Trophoblast cell (in vitro differentiated cells and primary cell): Measurements from ENCODE around the gene GYS2.

Source experiments
- DNase-seq, 2 donors: peaks; one replicate each; pipeline ENCODE4 v3.0.0-alpha.2; 2016
- H2AFZ ChIP-seq: 2 replicates; pipeline ENCODE4 v1.6.1; 2013; ENCODE audit warnings: low read length, moderate library complexity, mild to moderate bottlenecking; ENCODE audit not compliant: insufficient read depth, poor library complexity
- H2AK5ac ChIP-seq: 2 replicates; pipeline ENCODE4 v1.6.1; 2013; ENCODE audit warnings: mild to moderate bottlenecking, low read length
- H2BK120ac ChIP-seq: 2 replicates; pipeline ENCODE4 v1.6.1; 2013; ENCODE audit warnings: low read length, mild to moderate bottlenecking, moderate library complexity; ENCODE audit not compliant: insufficient read depth, poor library complexity
- H2BK12ac ChIP-seq: 2 replicates; pipeline ENCODE4 v1.6.1; 2013; ENCODE audit warnings: mild to moderate bottlenecking, low read length, moderate library complexity
- H2BK5ac ChIP-seq: 2 replicates; pipeline ENCODE4 v1.6.1; 2013; ENCODE audit warnings: low read length, low read depth, moderate library complexity, mild to moderate bottlenecking; ENCODE audit not compliant: poor library complexity
- H3K14ac ChIP-seq: 2 replicates; pipeline ENCODE4 v1.6.1; 2013; ENCODE audit warnings: mild to moderate bottlenecking, low read length
- H3K18ac ChIP-seq: 2 replicates; pipeline ENCODE4 v1.6.1; 2013; ENCODE audit warnings: mild to moderate bottlenecking, low read length
- H3K23ac ChIP-seq: 2 replicates; pipeline ENCODE4 v1.6.1; 2013; ENCODE audit warnings: low read length
- H3K27ac ChIP-seq: 2 replicates; pipeline ENCODE4 v1.5.1; 2013; ENCODE audit warnings: low read depth, mild to moderate bottlenecking, inconsistent platforms, low read length, moderate library complexity
- H3K27me3 ChIP-seq: 2 replicates; pipeline ENCODE4 v1.6.1; 2013; ENCODE audit warnings: inconsistent platforms, mild to moderate bottlenecking, low read length, moderate library complexity; ENCODE audit not compliant: insufficient read depth
- H3K36me3 ChIP-seq, 2 experiments: 1 replicate in 1 of 2; 2 replicates in 1 of 2; pipeline ENCODE4 v1.6.1; 2013; ENCODE audit warnings: low read length in 2 of 2, mild to moderate bottlenecking in 2 of 2, moderate library complexity in 1 of 2; ENCODE audit not compliant: insufficient read depth in 2 of 2, control insufficient read depth in 1 of 2
- H3K4ac ChIP-seq: 2 replicates; pipeline ENCODE4 v1.6.1; 2013; ENCODE audit warnings: low read depth, mild to moderate bottlenecking, low read length, moderate library complexity
- H3K4me1 ChIP-seq, 2 experiments: 1 replicate in 1 of 2; 2 replicates in 1 of 2; pipeline ENCODE4 v1.6.1; 2013; ENCODE audit warnings: low read length in 2 of 2, mild to moderate bottlenecking in 2 of 2, moderate library complexity in 1 of 2; ENCODE audit not compliant: insufficient read depth in 2 of 2, control insufficient read depth in 1 of 2
- H3K4me2 ChIP-seq: 2 replicates; pipeline ENCODE4 v1.6.1; 2013; ENCODE audit warnings: inconsistent platforms, mild to moderate bottlenecking, low read length, moderate library complexity
- H3K4me3 ChIP-seq: 2 replicates; pipeline ENCODE4 v1.5.1; 2013; ENCODE audit warnings: mild to moderate bottlenecking, low read depth, low read length, inconsistent platforms
- H3K79me1 ChIP-seq: one replicate; pipeline ENCODE4 v1.6.1; 2013; ENCODE audit warnings: low read length
- H3K79me2 ChIP-seq: 2 replicates; pipeline ENCODE4 v1.6.1; 2013; ENCODE audit warnings: low read length, mild to moderate bottlenecking; ENCODE audit not compliant: control insufficient read depth, insufficient read depth, poor library complexity
- H3K9ac ChIP-seq: 2 replicates; pipeline ENCODE4 v1.6.1; 2013; ENCODE audit warnings: mild to moderate bottlenecking, low read length
- H3K9me3 ChIP-seq: 2 replicates; pipeline ENCODE4 v1.6.1; 2013; ENCODE audit warnings: low read depth, mild to moderate bottlenecking, control low read depth, inconsistent platforms, low read length; ENCODE audit not compliant: insufficient read depth
- H4K12ac ChIP-seq: 2 replicates; pipeline ENCODE4 v1.6.1; 2013; ENCODE audit warnings: low read depth, mild to moderate bottlenecking, low read length, moderate library complexity
- H4K8ac ChIP-seq: 2 replicates; pipeline ENCODE4 v1.6.1; 2013; ENCODE audit warnings: low read depth, mild to moderate bottlenecking, low read length, moderate library complexity
- H4K91ac ChIP-seq: one replicate; pipeline ENCODE4 v1.6.1; 2013; ENCODE audit warnings: low read depth, mild to moderate bottlenecking, low read length, moderate library complexity
- WGBS: extraction: QIAGEN DNeasy Blood & Tissue Kit; methylation state at CpG from one replicate; pipeline ENCODE4 v1.1.7; 2013; ENCODE audit warnings: missing lambda C conversion rate; ENCODE audit not compliant: insufficient read length, insufficient coverage; ENCODE audit errors: extremely low coverage; 5-methylcytosine and 5-hydroxymethylcytosine counted together

The GYS2 gene

GRCh38 chr12:21631367-21631766, 26.7 kb upstream of the GYS2 start:
- no peak overlapping the region for H2BK5ac ChIP-seq
- H3K36me3 ChIP-seq: peaks cover 8 to 10% of the 10 kb centered on the region in 2 experiments
- H3K9me3 ChIP-seq: no peaks in the 10 kb centered on the region
- H3K27me3 ChIP-seq: no peaks in the 10 kb centered on the region
- H3K18ac ChIP-seq: no peak overlapping the region
- no peak overlapping the region for H3K4me2 ChIP-seq
- H3K4me3 ChIP-seq: no peak overlapping the region
- no peak for DNase-seq
- H4K8ac ChIP-seq: no peak overlapping the region
- H2AK5ac ChIP-seq: no peak overlapping the region
- H2AFZ ChIP-seq: no peak overlapping the region
- H2BK12ac ChIP-seq: no peak overlapping the region
- H2BK120ac ChIP-seq: no peak overlapping the region
- no peak overlapping the region for H4K12ac ChIP-seq
- no peak overlapping the region for H3K4ac ChIP-seq
- H3K79me1 ChIP-seq: no peaks in the 10 kb centered on the region
- no peaks in the 10 kb centered on the region for H3K4me1 ChIP-seq
- no peak overlapping the region for H3K14ac ChIP-seq
- no peak overlapping the region for H3K27ac ChIP-seq
- WGBS: no CpG with 5 or more reads among the region's 2 CpGs
- H3K9ac ChIP-seq: no peak overlapping the region
- H4K91ac ChIP-seq: no peak overlapping the region
- no peaks in the 10 kb centered on the region for H3K79me2 ChIP-seq
- H3K23ac ChIP-seq: no peak overlapping the region

- Histone ChIP-seq H3K4me1 (no peaks in the 10 kb centered on the region), H4K8ac (no peak overlapping the region), H3K9me3 (no peaks in the 10 kb centered on the region), H3K4me2 (no peak overlapping the region), H4K91ac (no peak overlapping the region), H4K12ac (no peak overlapping the region), H3K27ac (no peak overlapping the region), H2BK5ac (no peak overlapping the region), H3K4me3 (no peak overlapping the region), H2AFZ (no peak overlapping the region), H3K9ac (no peak overlapping the region), H2AK5ac (no peak overlapping the region), H3K23ac (no peak overlapping the region), H3K27me3 (no peaks in the 10 kb centered on the region), H3K36me3 (peaks cover 0 to 2% of the 10 kb centered on the region in 2 experiments), H2BK120ac (no peak overlapping the region), H3K79me2 (no peaks in the 10 kb centered on the region), H2BK12ac (no peak overlapping the region), H3K14ac (no peak overlapping the region), H3K4ac (no peak overlapping the region), H3K79me1 (no peaks in the 10 kb centered on the region), H3K18ac (no peak overlapping the region)
- no peak for DNase-seq
- no CpG with 5 or more reads among the region's 2 CpGs for WGBS
Measured at GRCh38 chr12:21627924-21628323, 23.3 kb upstream of the GYS2 start.

- Histone ChIP-seq H3K4ac (no peak overlapping the region), H3K9me3 (no peaks in the 10 kb centered on the region), H3K79me1 (no peaks in the 10 kb centered on the region), H3K27ac (no peak overlapping the region), H2AK5ac (no peak overlapping the region), H2BK12ac (no peak overlapping the region), H2BK120ac (no peak overlapping the region), H4K12ac (no peak overlapping the region), H4K91ac (no peak overlapping the region), H3K4me1 (no peaks in the 10 kb centered on the region), H2BK5ac (no peak overlapping the region), H3K27me3 (no peaks in the 10 kb centered on the region), H2AFZ (no peak overlapping the region), H3K4me2 (no peak overlapping the region), H3K18ac (no peak overlapping the region), H3K36me3 (no peaks in the 10 kb centered on the region), H4K8ac (no peak overlapping the region), H3K79me2 (no peaks in the 10 kb centered on the region), H3K23ac (no peak overlapping the region), H3K4me3 (no peak overlapping the region), H3K9ac (no peak overlapping the region), H3K14ac (no peak overlapping the region)
- DNase-seq: no peak
Measured at GRCh38 chr12:21618566-21618965, 13.9 kb upstream of the GYS2 start.

- no peak overlapping the region for H3K9ac ChIP-seq
- H2BK12ac ChIP-seq: no peak overlapping the region
- H3K14ac ChIP-seq: no peak overlapping the region
- H3K4me2 ChIP-seq: no peak overlapping the region
- no peak overlapping the region for H4K8ac ChIP-seq
- H3K18ac ChIP-seq: no peak overlapping the region
- no peak overlapping the region for H2AK5ac ChIP-seq
- no peaks in the 10 kb centered on the region for H3K36me3 ChIP-seq
- no peak overlapping the region for H3K4me3 ChIP-seq
- no peak overlapping the region for H4K91ac ChIP-seq
- H3K23ac ChIP-seq: no peak overlapping the region
- no peaks in the 10 kb centered on the region for H3K4me1 ChIP-seq
- no peak overlapping the region for H3K27ac ChIP-seq
- no peak overlapping the region for H3K4ac ChIP-seq
- no peak for DNase-seq
- no peaks in the 10 kb centered on the region for H3K79me1 ChIP-seq
- no CpG with 5 or more reads among the region's 3 CpGs for WGBS
- no peaks in the 10 kb centered on the region for H3K27me3 ChIP-seq
- no peak overlapping the region for H2BK120ac ChIP-seq
- no peak overlapping the region for H2AFZ ChIP-seq
- H3K79me2 ChIP-seq: no peaks in the 10 kb centered on the region
- no peak overlapping the region for H4K12ac ChIP-seq
- H3K9me3 ChIP-seq: no peaks in the 10 kb centered on the region
- no peak overlapping the region for H2BK5ac ChIP-seq
Measured at GRCh38 chr12:21617030-21617429, 12.4 kb upstream of the GYS2 start.
